Right kidney (tissue), 1 donor: Measurements from ENCODE around the gene DMRT1.
A peak's percentile ranks its signal among the peaks of the same experiment; 100 is the strongest.

Source experiments
- DNase-seq: peaks from one replicate; pipeline ENCODE4 v3.0.0-alpha.2; 2016

The DMRT1 gene

DNA sequence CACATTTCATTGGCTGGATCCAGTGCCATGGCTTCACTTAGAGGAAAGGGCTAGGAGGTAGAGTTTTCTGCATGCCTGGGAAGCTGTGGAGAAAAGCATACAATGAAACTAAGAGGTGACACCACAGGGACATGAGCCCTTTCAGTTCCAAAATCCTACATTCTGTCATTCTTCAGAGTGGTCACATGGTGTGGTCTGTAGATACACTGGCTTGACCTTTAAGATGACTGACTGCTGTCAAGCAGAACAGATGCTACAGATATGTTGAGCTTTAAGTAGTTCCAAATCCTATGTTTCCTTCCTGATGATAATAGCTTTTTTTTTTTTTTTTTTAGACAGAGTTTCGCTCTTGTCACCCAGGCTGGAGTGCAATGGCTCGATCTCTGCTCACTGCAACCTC is 161.2 kb downstream of the DMRT1 start:
- DNase-seq, result no peak

DNA sequence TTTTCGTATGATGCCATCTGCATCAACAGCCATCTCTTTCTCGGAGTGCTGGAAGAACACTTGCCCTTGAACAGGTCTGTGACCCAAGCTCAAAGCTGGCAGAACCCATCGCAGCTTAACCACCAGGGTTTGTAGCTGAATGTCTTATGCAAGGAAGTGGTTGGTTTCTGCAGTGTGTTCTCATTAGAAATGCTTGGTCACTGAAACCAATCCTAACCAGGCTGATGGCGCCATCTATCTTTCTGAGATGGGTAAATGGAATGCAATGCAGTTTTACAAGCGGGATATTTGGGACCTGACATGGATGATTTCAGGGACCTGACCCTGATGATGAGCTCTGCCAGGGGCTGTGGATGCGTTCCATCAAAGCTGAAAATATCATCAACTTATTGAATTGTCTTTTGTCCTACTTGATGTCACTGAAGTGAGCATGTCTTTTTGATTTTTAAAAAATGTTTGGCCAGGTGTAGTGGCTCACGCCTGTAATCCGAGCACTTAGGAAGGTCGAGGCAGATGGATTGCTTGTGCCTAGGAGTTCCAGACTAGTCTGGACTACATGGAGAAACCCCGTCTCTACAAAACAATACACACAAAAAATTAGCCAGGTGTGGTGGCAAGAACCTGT is 163.7 kb downstream of the DMRT1 start:
- DNase-seq, result peak; percentile 24

DNA sequence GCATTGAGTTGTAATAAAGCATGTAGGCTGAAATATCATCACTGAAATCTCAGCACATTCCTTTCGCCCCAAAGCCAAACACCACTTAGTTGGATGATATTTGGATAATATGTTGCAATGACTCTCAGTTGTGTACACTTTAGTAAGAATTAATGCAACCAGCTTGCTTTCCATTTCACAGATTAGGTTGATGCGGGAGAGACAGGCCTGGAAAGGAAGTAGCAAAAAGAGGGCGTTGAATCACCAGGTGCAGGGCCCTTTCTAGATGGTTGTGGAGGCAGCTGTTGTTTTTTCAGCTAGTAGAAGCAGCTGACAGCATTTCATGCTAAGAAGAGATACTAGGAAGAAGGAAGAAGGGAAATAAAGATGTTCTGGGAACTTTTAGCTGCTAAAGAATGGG is 165.8 kb downstream of the DMRT1 start:
- DNase-seq, result no peak

DNA sequence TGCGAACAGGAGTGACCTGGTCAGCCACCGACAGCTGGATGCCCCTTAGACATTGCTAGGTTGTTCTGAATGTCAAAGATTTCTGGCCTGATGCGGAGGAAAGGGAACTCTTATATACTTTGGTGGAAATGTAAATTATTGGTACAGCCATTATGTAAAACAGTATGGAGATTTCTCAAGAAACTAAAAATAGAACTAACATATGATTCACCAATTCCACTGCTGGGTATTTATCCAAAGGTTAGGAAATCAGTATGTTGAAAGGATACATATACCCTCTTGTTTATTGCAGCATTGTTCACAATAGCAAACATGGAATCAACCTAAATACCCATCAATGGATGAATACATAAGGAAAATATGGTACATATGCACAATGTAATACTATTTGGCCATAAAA is 166.7 kb downstream of the DMRT1 start:
- no peak for DNase-seq

DNA sequence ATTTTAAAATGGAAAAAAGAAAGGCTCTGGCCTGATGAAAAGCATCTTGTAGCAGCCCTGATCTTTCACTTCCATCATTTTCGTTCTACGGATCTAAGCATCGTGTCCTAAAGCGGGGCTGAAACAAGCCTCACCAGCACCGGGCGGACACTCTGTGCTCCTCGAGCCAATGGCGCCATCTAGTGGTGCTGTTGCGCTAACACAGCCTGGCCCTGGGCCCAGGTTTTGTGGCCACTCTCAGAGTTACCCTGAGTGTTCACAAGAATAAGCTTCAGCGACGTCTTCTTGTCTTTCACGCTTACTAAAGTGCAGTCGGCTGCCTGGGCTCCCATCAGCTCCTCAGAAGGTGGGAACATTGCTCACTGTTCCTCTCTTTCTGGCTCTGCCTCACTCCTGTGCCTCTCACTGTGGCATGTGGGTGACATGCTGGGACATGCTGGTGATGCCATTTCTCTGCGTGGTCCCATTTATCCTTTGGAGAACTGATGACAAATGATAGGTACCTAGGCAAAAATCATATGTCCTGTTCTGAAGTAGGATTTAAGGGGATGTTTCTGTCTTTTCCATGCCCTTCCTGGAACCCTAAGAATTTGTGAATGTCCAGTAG is 167.7 kb downstream of the DMRT1 start:
- DNase-seq, result peak; percentile 58

DNA sequence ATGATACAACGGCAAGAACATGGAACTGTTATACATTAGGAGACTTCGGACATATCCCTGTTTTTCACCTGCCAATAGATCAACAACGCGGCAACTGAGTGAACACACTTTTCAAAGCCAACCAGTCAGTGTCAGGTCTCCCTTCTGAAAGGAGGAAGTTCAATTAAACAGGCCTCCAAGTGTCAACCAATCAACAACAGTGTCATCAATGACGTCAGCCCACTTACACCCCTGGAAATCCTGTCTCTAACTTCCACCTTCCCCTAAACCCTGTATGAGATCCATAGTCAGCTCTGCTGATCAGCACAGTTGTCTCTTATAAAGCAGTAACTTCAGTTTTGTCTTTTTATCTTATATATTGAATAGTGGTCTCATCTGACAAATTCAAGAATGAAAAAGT is 171.5 kb downstream of the DMRT1 start:
- no peak for DNase-seq

DNA sequence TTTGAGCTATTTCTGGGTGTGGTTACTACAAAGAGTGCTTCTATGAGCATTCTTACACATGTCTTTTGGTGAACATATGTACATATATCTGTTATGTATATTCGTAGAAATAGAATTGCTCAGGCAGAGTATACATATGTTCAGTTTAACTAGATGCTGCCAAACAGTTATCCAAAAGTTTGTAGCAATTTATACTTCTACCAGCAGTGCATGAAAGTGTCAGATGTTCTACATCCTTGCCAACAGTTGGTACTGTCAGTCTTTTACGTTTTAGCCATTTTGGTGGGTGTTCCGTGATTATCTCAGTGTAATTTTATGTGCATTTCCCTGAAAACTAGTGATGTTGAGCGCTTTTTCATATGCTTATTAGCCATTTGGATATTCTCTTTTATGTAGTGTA is 172.7 kb downstream of the DMRT1 start:
- no peak for DNase-seq

DNA sequence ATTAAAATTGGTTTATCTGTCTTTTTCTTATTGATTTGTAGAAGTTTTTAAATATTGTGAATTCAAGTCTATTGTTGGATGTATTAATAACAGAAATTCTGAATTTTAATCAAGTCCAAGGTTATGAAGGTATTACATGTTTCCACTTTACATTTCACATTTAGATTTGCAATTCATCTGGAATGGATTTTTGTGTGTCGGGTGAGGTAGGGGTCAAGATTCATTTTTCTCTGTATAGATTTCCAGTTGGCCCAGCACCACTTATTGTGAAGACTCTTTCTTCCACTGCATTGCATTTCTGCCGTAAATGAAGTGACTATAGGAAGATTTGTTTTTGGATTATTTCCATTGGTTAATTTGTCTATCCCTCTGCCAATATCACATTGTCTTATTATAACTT is 173.1 kb downstream of the DMRT1 start:
- DNase-seq, result no peak

DNA sequence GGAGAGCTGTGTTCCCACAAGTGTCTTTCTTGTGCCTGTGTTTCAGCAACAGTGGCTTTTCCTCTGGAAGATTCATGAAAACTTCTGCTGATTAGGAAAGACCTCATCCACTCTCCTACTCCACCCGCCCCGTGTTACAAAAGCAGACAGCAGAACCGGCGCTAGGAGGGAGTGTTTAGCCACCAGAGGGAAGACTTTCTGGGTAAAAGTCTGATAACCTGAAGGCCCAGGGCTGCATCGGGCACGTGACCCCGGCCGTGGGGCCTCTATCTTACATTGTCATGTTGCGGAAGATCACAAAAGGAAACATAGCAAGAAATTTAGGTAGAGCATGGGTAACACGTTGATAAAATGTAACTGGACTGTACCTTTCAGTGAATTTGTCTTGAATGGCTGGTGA is 176.6 kb downstream of the DMRT1 start:
- no peak for DNase-seq
